Gastrocnemius medialis (tissue), 4 donors: ENCODE results near the gene APOL2. TPM values are rescaled to one million over a fixed set of nuclear protein-coding genes. Genes with fewer than 3 reads are reported as not detected.
"Not testable (repeated sequence)": the region's sequence is repeated elsewhere in the genome, so short reads cannot be mapped to it uniquely, and the experiment has no call there.

Experiments
- ATAC-seq, 2 donors: fragments of 150-250 bp; one replicate each; pipeline ENCODE4 v1.9.1; 2016
- DNase-seq, 2 donors: peaks; one replicate each; pipeline ENCODE4 v3.0.0-alpha.2; 2019
- H3K27ac ChIP-seq, 4 donors: fragments of 200-600 bp; sonication (generic); 1 replicate in 1 of 4; 2 replicates in 3 of 4; pipeline ENCODE4 v1.5.1; 2016 to 2018; ENCODE audit warnings: mild to moderate bottlenecking in 2 of 4, moderate library complexity in 1 of 4
- H3K27me3 ChIP-seq, 3 donors: fragments of 200-600 bp; sonication (generic) in 2 of 3; 1 replicate in 1 of 3; 2 replicates in 2 of 3; pipeline versions ENCODE4 v1.5.1 to v1.6.0; 2016 to 2019; ENCODE audit warnings: mild to moderate bottlenecking in 1 of 3, moderate library complexity in 1 of 3
- H3K36me3 ChIP-seq, 2 donors: fragments of 200-600 bp; sonication (generic) in 1 of 2; one replicate each; pipeline ENCODE4 v1.5.1; 2017 to 2018
- H3K4me1 ChIP-seq, 2 donors: fragments of 200-600 bp; sonication (generic) in 1 of 2; one replicate each; pipeline ENCODE4 v1.5.1; 2016 to 2017; ENCODE audit warnings: mild to moderate bottlenecking in 2 of 2
- H3K4me3 ChIP-seq, 4 donors: fragments of 200-600 bp; sonication (generic) in 3 of 4; 1 replicate in 1 of 4; 2 replicates in 3 of 4; pipeline ENCODE4 v1.5.1; 2016 to 2019; ENCODE audit warnings: mild to moderate bottlenecking in 2 of 4
- H3K9me3 ChIP-seq, 3 donors: fragments of 200-600 bp; sonication (generic) in 2 of 3; 1 replicate in 1 of 3; 2 replicates in 2 of 3; pipeline ENCODE4 v1.5.1; 2016 to 2019
- CTCF ChIP-seq, 5 experiments: fragments of 450-650 bp in 3 of 5; fragments of 200-600 bp in 2 of 5; sonication (generic) in 2 of 5; IDR thresholded peaks in 4 of 5; conservative IDR thresholded peaks in 1 of 5; 1 replicate in 4 of 5; 2 replicates in 1 of 5; pipeline ENCODE4 v1.5.1; 2016 to 2019; ENCODE audit warnings: antibody characterized with exemption in 5 of 5, mild to moderate bottlenecking in 3 of 5, moderate library complexity in 3 of 5
- POLR2A ChIP-seq, 2 donors: fragments of 450-650 bp; IDR thresholded peaks; one replicate each; pipeline ENCODE4 v1.6.1; 2017; ENCODE audit warnings: antibody characterized with exemption in 2 of 2, mild to moderate bottlenecking in 2 of 2, moderate library complexity in 2 of 2
- in situ Hi-C, 4 donors: fragments of 200-750 bp; cut with MboI; loops; one replicate each; pipeline versions ENCODE4 v1.15.0 to v1.8.0; 2017; ENCODE audit warnings: low sequenced_read_pairs in 4 of 4
- intact Hi-C: fragments of 100-400 bp; cut with DNase I; formaldehyde crosslinking; loops from one replicate; pipeline ENCODE4 v1.15.1; 2023; ENCODE audit warnings: low total_unique reads
- total RNA-seq, 4 donors: library from RNA; depleted of rRNA; stranded (reverse); fragments of >200 nt; gene quantifications; one replicate each; pipeline versions ENCODE4 v1.1.0 to v1.2.3, GENCODE V29; 2016

APOL2 gene
- total RNA-seq, 4 donors from 2014 or later, result 8.7 to 25.5 (median 20.9) TPM

- H3K9me3 ChIP-seq, result no peaks in the 10 kb centered on the region
- H3K27ac ChIP-seq, result no peak overlapping the region
- DNase-seq (no peak), ATAC-seq (no peak)
- intact Hi-C loops, result no loop called here
- H3K27me3 ChIP-seq, result no peaks in the 10 kb centered on the region
- no peaks in the 10 kb centered on the region for H3K4me1 ChIP-seq
- no peaks in the 10 kb centered on the region for H3K36me3 ChIP-seq
- no peak for TF ChIP-seq POLR2A (IDR thresholded peaks at IDR 0.05)
- no peak for TF ChIP-seq CTCF (IDR thresholded peaks at IDR 0.05 in 4 of 5, conservative IDR thresholded peaks at IDR 0.05 in 1 of 5)
- no peak overlapping the region for H3K4me3 ChIP-seq
- in situ Hi-C loops, result no loop called here
Observed at GRCh38 chr22:36211237-36211861, 28.0 kb downstream of the APOL2 start.

- Histone ChIP-seq H3K4me1 (no peaks in the 10 kb centered on the region), H3K4me3 (no peak overlapping the region), H3K27me3 (no peaks in the 10 kb centered on the region), H3K9me3 (no peaks in the 10 kb centered on the region), H3K27ac (no peak overlapping the region), H3K36me3 (no peaks in the 10 kb centered on the region)
- no peak for DNase-seq
- intact Hi-C loops, result no loop called here
- TF ChIP-seq POLR2A (IDR thresholded peaks at IDR 0.05) (no peak), CTCF (IDR thresholded peaks at IDR 0.05 in 4 of 5, conservative IDR thresholded peaks at IDR 0.05 in 1 of 5) (no peak)
- ATAC-seq, result no peak
- in situ Hi-C loops, result no loop called here
Observed at GRCh38 chr22:36210224-36210623, 29.1 kb downstream of the APOL2 start.

- in situ Hi-C loops, intact Hi-C loops, H3K27me3 ChIP-seq, H3K9me3 ChIP-seq, H3K4me3 ChIP-seq, DNase-seq, ATAC-seq, H3K36me3 ChIP-seq, H3K27ac ChIP-seq, H3K4me1 ChIP-seq: not testable (repeated sequence)
Observed at GRCh38 chr22:36209488-36209908, 29.8 kb downstream of the APOL2 start.

- Histone ChIP-seq H3K4me1 (no peaks in the 10 kb centered on the region), H3K27me3 (no peaks in the 10 kb centered on the region), H3K36me3 (no peaks in the 10 kb centered on the region), H3K9me3 (no peaks in the 10 kb centered on the region), H3K27ac (no peak overlapping the region), H3K4me3 (no peak overlapping the region)
- TF ChIP-seq CTCF (IDR thresholded peaks at IDR 0.05 in 4 of 5, conservative IDR thresholded peaks at IDR 0.05 in 1 of 5) (no peak), POLR2A (IDR thresholded peaks at IDR 0.05) (no peak)
- in situ Hi-C loops, result no loop called here
- ATAC-seq (peak in 1 of 2 donors; percentile 39), DNase-seq (no peak)
- intact Hi-C loops, result no loop called here
Observed at GRCh38 chr22:36208914-36209313, 30.4 kb downstream of the APOL2 start.

- intact Hi-C loops, result no loop called here
- no peak overlapping the region for H3K4me3 ChIP-seq
- DNase-seq, result no peak
- in situ Hi-C loops, result no loop called here
- H3K27me3 ChIP-seq, result no peaks in the 10 kb centered on the region
- ATAC-seq, result peak in 1 of 2 donors; percentile 58
- no peaks in the 10 kb centered on the region for H3K4me1 ChIP-seq
- no peak for TF ChIP-seq POLR2A (IDR thresholded peaks at IDR 0.05)
- TF ChIP-seq CTCF (IDR thresholded peaks at IDR 0.05 in 4 of 5, conservative IDR thresholded peaks at IDR 0.05 in 1 of 5), result no peak
- peak overlapping the region in 1 of 4 donors; percentile 10 for H3K27ac ChIP-seq
- no peaks in the 10 kb centered on the region for H3K9me3 ChIP-seq
- no peaks in the 10 kb centered on the region for H3K36me3 ChIP-seq
Observed at GRCh38 chr22:36208162-36208765, 31.1 kb downstream of the APOL2 start.
